Endodermal cell (in vitro differentiated cells): ENCODE measurements around the gene FEZ2. TPM values are rescaled to one million over a fixed set of nuclear protein-coding genes. Genes with fewer than 3 reads are reported as not detected.

Experiments
- DNase-seq: peaks from one replicate; pipeline ENCODE4 v3.0.0-alpha.2; 2017
- H3K27ac ChIP-seq: 2 replicates; pipeline ENCODE4 v1.5.1; 2013; ENCODE audit warnings: mild to moderate bottlenecking, low read depth, low read length, moderate library complexity
- H3K27me3 ChIP-seq: 2 replicates; pipeline ENCODE4 v1.6.1; 2013; ENCODE audit warnings: mild to moderate bottlenecking, low read length, moderate library complexity; ENCODE audit not compliant: insufficient read depth, control insufficient read depth, poor library complexity, severe bottlenecking
- H3K36me3 ChIP-seq: 2 replicates; pipeline ENCODE4 v1.7.0; 2013; ENCODE audit warnings: mild to moderate bottlenecking, low read length, moderate library complexity; ENCODE audit not compliant: control insufficient read depth, insufficient read depth
- H3K4me1 ChIP-seq: one replicate; pipeline ENCODE4 v1.7.0; 2013; ENCODE audit warnings: low read length; ENCODE audit not compliant: control insufficient read depth, insufficient read depth
- H3K4me3 ChIP-seq: 2 replicates; pipeline ENCODE4 v1.5.1; 2013; ENCODE audit warnings: mild to moderate bottlenecking, low read length, moderate library complexity
- H3K9ac ChIP-seq: 2 replicates; pipeline ENCODE4 v1.6.1; 2013; ENCODE audit warnings: mild to moderate bottlenecking, low read length, moderate library complexity; ENCODE audit not compliant: poor library complexity, severe bottlenecking; ENCODE audit errors: extremely low read depth
- H3K9me3 ChIP-seq: 2 replicates; pipeline ENCODE4 v1.6.1; 2013; ENCODE audit warnings: mild to moderate bottlenecking, low read length, moderate library complexity; ENCODE audit not compliant: control insufficient read depth
- H3K27ac Mint-ChIP-seq: 2 replicates; pipeline ENCODE4 v1.8.0; 2020; ENCODE audit warnings: mixed read lengths
- H3K27me3 Mint-ChIP-seq: 2 replicates; pipeline ENCODE4 v1.8.0; 2021; ENCODE audit warnings: mild to moderate bottlenecking, mixed read lengths; ENCODE audit not compliant: insufficient read depth
- H3K36me3 Mint-ChIP-seq: 2 replicates; pipeline ENCODE4 v1.8.0; 2020; ENCODE audit warnings: low read depth, mixed read lengths
- H3K4me1 Mint-ChIP-seq: 2 replicates; pipeline ENCODE4 v1.8.0; 2020; ENCODE audit warnings: mixed read lengths
- H3K4me3 Mint-ChIP-seq: 2 replicates; pipeline ENCODE4 v1.8.0; 2020; ENCODE audit warnings: mild to moderate bottlenecking, moderate library complexity, mixed read lengths
- H3K9me3 Mint-ChIP-seq: 2 replicates; pipeline ENCODE4 v1.8.0; 2020; ENCODE audit warnings: mild to moderate bottlenecking, mixed read lengths
- WGBS, 2 experiments: methylation state at CpG; one replicate each; pipeline versions ENCODE4 v1.1.5 to v1.1.7; 2013; ENCODE audit warnings: missing lambda C conversion rate in 2 of 2, mixed read lengths in 1 of 2; ENCODE audit not compliant: insufficient coverage in 1 of 2, insufficient read length in 1 of 2; 5-methylcytosine and 5-hydroxymethylcytosine counted together
- total RNA-seq, 2 donors: library from RNA; stranded (reverse); fragmentation: NEBNext Ultra II Directional in 1 of 2; extraction: Animal tissue kit (Norgen Biotek cat#: 25700) in 1 of 2; gene quantifications; 2 replicates in 1 of 2; 3 replicates in 1 of 2; pipeline ENCODE4 v1.2.1, GENCODE V29; 2021
- TF ChIP-seq, protein P1 (sequence below): fragments of 200-600 bp; sonication (generic); conservative IDR thresholded peaks from 2 replicates; pipeline ENCODE4 v1.5.0; 2021; ENCODE audit warnings: antibody characterized with exemption, mild to moderate bottlenecking

Gene FEZ2
- total RNA-seq, 2 donors from 2014 or later: 30.0 to 37.3 TPM

DNA sequence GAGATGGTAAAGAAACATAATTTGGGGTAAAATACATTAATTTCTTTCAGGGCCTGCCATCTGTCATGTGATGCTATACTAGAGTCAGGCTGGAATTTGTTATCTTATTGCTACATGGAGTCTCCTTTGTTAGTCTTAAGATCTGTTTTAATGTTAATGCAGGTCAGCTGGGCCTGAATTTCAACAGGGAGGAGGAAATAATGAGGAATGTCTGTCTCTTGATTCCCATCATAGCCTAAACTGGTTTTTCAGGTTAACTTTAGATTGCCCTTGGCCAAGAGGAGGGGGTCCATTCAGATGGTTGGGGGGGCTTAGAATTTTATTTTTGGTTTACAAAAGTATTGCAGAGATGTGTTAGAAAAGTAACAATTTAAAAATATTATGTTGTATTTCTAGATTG is 19.0 kb upstream of the FEZ2 start:
- H3K4me1 Mint-ChIP-seq: peaks cover 8% of the 10 kb centered on the region

DNA sequence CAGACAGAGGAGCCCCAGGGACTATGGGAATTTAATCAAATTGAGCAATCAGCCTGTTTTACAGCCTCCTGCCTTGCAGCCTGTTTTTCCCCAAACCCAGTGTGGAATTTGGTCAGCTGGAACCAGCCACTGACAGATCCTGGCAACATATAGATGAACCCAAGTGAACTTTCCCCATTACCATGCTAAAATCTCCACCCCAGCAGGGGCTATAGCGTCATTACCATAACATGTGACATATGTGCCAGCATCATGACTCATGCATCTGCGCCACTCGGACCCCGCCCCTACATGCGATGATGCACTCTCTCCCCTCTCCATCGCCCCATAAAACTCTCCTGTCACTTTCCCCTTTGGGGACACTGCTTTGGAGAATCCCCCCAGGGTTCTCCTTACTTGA is 17.3 kb upstream of the FEZ2 start:
- peaks cover 9% of the 10 kb centered on the region for H3K27me3 ChIP-seq
- H3K4me1 ChIP-seq: no peaks in the 10 kb centered on the region
- 78 to 86% methylated on average over 6 of the region's 6 CpGs for WGBS, 2 experiments
- no peak overlapping the region for H3K9ac ChIP-seq
- H3K27ac Mint-ChIP-seq: no peak overlapping the region
- H3K9me3 Mint-ChIP-seq: no peaks in the 10 kb centered on the region
- TF ChIP-seq, protein P1, sequence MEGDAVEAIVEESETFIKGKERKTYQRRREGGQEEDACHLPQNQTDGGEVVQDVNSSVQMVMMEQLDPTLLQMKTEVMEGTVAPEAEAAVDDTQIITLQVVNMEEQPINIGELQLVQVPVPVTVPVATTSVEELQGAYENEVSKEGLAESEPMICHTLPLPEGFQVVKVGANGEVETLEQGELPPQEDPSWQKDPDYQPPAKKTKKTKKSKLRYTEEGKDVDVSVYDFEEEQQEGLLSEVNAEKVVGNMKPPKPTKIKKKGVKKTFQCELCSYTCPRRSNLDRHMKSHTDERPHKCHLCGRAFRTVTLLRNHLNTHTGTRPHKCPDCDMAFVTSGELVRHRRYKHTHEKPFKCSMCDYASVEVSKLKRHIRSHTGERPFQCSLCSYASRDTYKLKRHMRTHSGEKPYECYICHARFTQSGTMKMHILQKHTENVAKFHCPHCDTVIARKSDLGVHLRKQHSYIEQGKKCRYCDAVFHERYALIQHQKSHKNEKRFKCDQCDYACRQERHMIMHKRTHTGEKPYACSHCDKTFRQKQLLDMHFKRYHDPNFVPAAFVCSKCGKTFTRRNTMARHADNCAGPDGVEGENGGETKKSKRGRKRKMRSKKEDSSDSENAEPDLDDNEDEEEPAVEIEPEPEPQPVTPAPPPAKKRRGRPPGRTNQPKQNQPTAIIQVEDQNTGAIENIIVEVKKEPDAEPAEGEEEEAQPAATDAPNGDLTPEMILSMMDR: no peak
- H3K4me1 Mint-ChIP-seq: peaks cover 8% of the 10 kb centered on the region
- H3K9me3 ChIP-seq: no peaks in the 10 kb centered on the region
- H3K36me3 Mint-ChIP-seq: no peaks in the 10 kb centered on the region
- peaks cover 1% of the 10 kb centered on the region for H3K27me3 Mint-ChIP-seq
- H3K4me3 ChIP-seq: no peak overlapping the region
- H3K27ac ChIP-seq: no peak overlapping the region
- no peak overlapping the region for H3K4me3 Mint-ChIP-seq
- no peaks in the 10 kb centered on the region for H3K36me3 ChIP-seq
- DNase-seq: peak; percentile 56

More for the DNA sequence above, 19.0 kb upstream of the FEZ2 start:
- Mint-ChIP-seq H3K4me3 (no peak overlapping the region), H3K9me3 (no peaks in the 10 kb centered on the region), H3K27ac (peak overlapping the region; percentile 17), H3K27me3 (peaks cover 1% of the 10 kb centered on the region), H3K36me3 (no peaks in the 10 kb centered on the region)
- no peak for DNase-seq
- no peaks in the 10 kb centered on the region for H3K9me3 ChIP-seq
- H3K4me3 ChIP-seq: no peak overlapping the region
- H3K4me1 ChIP-seq: no peaks in the 10 kb centered on the region
- TF ChIP-seq, protein P1: no peak
- no peak overlapping the region for H3K9ac ChIP-seq
- H3K36me3 ChIP-seq: no peaks in the 10 kb centered on the region
- no peaks in the 10 kb centered on the region for H3K27me3 ChIP-seq
- H3K27ac ChIP-seq: no peak overlapping the region

DNA sequence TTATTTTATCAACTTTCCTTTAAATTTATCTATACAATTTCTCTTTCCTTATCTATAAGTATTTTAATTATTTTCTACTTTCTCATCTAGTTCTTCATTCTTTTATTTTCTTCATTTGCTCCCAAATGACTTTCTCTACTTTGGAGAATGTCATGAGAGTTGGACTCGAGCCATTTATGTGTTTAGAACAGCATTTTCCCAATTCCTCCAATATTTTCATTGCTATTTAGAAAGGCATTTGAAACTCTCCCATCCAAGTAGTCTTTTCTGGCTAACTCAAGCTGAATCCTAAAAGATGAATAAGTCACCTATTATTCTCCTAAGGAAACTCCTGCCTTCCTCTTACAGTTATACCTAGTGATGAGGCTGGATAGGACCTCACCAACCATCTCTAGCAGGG is 15.8 kb upstream of the FEZ2 start:
- H3K4me3 Mint-ChIP-seq: no peak overlapping the region

More for the DNA sequence above, 15.8 kb upstream of the FEZ2 start:
- TF ChIP-seq, protein P1: no peak
- H3K9me3 ChIP-seq: no peaks in the 10 kb centered on the region
- no peak overlapping the region for H3K4me3 ChIP-seq
- H3K4me1 Mint-ChIP-seq: peaks cover 4% of the 10 kb centered on the region
- H3K27ac ChIP-seq: no peak overlapping the region
- H3K27me3 ChIP-seq: peaks cover 9% of the 10 kb centered on the region
- no peaks in the 10 kb centered on the region for H3K4me1 ChIP-seq
- no peaks in the 10 kb centered on the region for H3K27me3 Mint-ChIP-seq
- H3K9ac ChIP-seq: no peak overlapping the region
- WGBS, 2 experiments: 88 to 100% methylated on average over 1 of the region's 1 CpG
- H3K9me3 Mint-ChIP-seq: no peaks in the 10 kb centered on the region
- no peaks in the 10 kb centered on the region for H3K36me3 Mint-ChIP-seq
- DNase-seq: no peak
- no peak overlapping the region for H3K27ac Mint-ChIP-seq
- no peaks in the 10 kb centered on the region for H3K36me3 ChIP-seq
